ENCODE data around the gene TARS3.

TARS3 gene

GRCh38 chr15:101712078-101712477, 12.2 kb downstream of the TARS3 start:
- TF ChIP-seq CTCF (IDR thresholded peaks at IDR 0.05), result no peak
- H3K4me2 ChIP-seq (ENCODE audit: low read length), result no peak overlapping the region
- H3K27ac ChIP-seq, result no peak overlapping the region
- no peaks in the 10 kb centered on the region for H3K9me3 ChIP-seq (ENCODE audit: control insufficient read depth, low read length)
- no peaks in the 10 kb centered on the region for H3K4me1 ChIP-seq
- no peak overlapping the region for H3K4me3 ChIP-seq (ENCODE audit: low read depth, low read length)
- H2AFZ ChIP-seq, result no peak overlapping the region
- no peak overlapping the region for H3K9ac ChIP-seq
- no peaks in the 10 kb centered on the region for H3K36me3 ChIP-seq (ENCODE audit: control insufficient read depth, insufficient read depth, low read length)
- H3K79me2 ChIP-seq, result no peaks in the 10 kb centered on the region
- no peaks in the 10 kb centered on the region for H3K27me3 ChIP-seq (ENCODE audit: control insufficient read depth, insufficient read depth, low read length)

- no peak overlapping the region for H3K9ac ChIP-seq
- H3K9me3 ChIP-seq (ENCODE audit: control insufficient read depth, low read length), result no peaks in the 10 kb centered on the region
- H3K79me2 ChIP-seq, result no peaks in the 10 kb centered on the region
- H3K4me2 ChIP-seq (ENCODE audit: low read length), result no peak overlapping the region
- no peaks in the 10 kb centered on the region for H3K36me3 ChIP-seq (ENCODE audit: control insufficient read depth, insufficient read depth, low read length)
- no peak overlapping the region for H3K27ac ChIP-seq
- no peak overlapping the region for H2AFZ ChIP-seq
- H3K4me1 ChIP-seq, result no peaks in the 10 kb centered on the region
- no peak for TF ChIP-seq CTCF (IDR thresholded peaks at IDR 0.05)
- H3K27me3 ChIP-seq (ENCODE audit: control insufficient read depth, insufficient read depth, low read length), result no peaks in the 10 kb centered on the region
- no peak overlapping the region for H3K4me3 ChIP-seq (ENCODE audit: low read depth, low read length)
Measured at GRCh38 chr15:101710806-101711205, 13.5 kb downstream of the TARS3 start.

GRCh38 chr15:101709466-101709865, 14.8 kb downstream of the TARS3 start:
- Histone ChIP-seq H3K4me1 (no peaks in the 10 kb centered on the region), H3K9me3 (ENCODE audit: control insufficient read depth, low read length) (no peaks in the 10 kb centered on the region), H3K4me3 (ENCODE audit: low read depth, low read length) (no peak overlapping the region), H2AFZ (no peak overlapping the region), H3K27me3 (ENCODE audit: control insufficient read depth, insufficient read depth, low read length) (no peaks in the 10 kb centered on the region), H3K79me2 (no peaks in the 10 kb centered on the region), H3K36me3 (ENCODE audit: control insufficient read depth, insufficient read depth, low read length) (no peaks in the 10 kb centered on the region), H3K27ac (no peak overlapping the region), H3K9ac (no peak overlapping the region), H3K4me2 (ENCODE audit: low read length) (no peak overlapping the region)
- no peak for TF ChIP-seq CTCF (IDR thresholded peaks at IDR 0.05)

- Histone ChIP-seq H3K9ac (no peak overlapping the region), H3K27ac (no peak overlapping the region), H3K4me2 (ENCODE audit: low read length) (no peak overlapping the region), H3K79me2 (no peaks in the 10 kb centered on the region), H3K9me3 (ENCODE audit: control insufficient read depth, low read length) (no peaks in the 10 kb centered on the region), H3K4me1 (no peaks in the 10 kb centered on the region), H3K4me3 (ENCODE audit: low read depth, low read length) (no peak overlapping the region), H3K27me3 (ENCODE audit: control insufficient read depth, insufficient read depth, low read length) (no peaks in the 10 kb centered on the region), H2AFZ (no peak overlapping the region), H3K36me3 (ENCODE audit: control insufficient read depth, insufficient read depth, low read length) (no peaks in the 10 kb centered on the region)
- no peak for TF ChIP-seq CTCF (IDR thresholded peaks at IDR 0.05)
Measured at GRCh38 chr15:101707983-101708382, 16.3 kb downstream of the TARS3 start.

GRCh38 chr15:101702077-101702476, 22.2 kb downstream of the TARS3 start:
- Histone ChIP-seq H3K27ac (no peak overlapping the region), H3K27me3 (ENCODE audit: control insufficient read depth, insufficient read depth, low read length) (no peaks in the 10 kb centered on the region), H3K36me3 (ENCODE audit: control insufficient read depth, insufficient read depth, low read length) (no peaks in the 10 kb centered on the region), H2AFZ (no peak overlapping the region), H3K4me1 (no peaks in the 10 kb centered on the region), H3K4me2 (ENCODE audit: low read length) (no peak overlapping the region), H3K79me2 (no peaks in the 10 kb centered on the region), H3K9ac (no peak overlapping the region), H3K4me3 (ENCODE audit: low read depth, low read length) (no peak overlapping the region), H3K9me3 (ENCODE audit: control insufficient read depth, low read length) (no peaks in the 10 kb centered on the region)
- TF ChIP-seq CTCF (IDR thresholded peaks at IDR 0.05), result no peak

Data from parathyroid adenoma (tissue), 2 donors.